ENCODE data around the gene NACC1.

- TF ChIP-seq CTCF (tag by site-specific recombination; IDR thresholded peaks at IDR 0.05) (no peak), ZSCAN18 (tag by site-specific recombination; IDR thresholded peaks at IDR 0.05) (no peak), ZNF596 (tag by site-specific recombination; IDR thresholded peaks at IDR 0.05) (no peak), ZNF513 (tag by site-specific recombination; IDR thresholded peaks at IDR 0.05) (no peak), YY1 (tag by site-specific recombination; IDR thresholded peaks at IDR 0.05) (no peak), ZBTB44 (tag by site-specific recombination; IDR thresholded peaks at IDR 0.05) (no peak), PRDM10 (tag by site-specific recombination; IDR thresholded peaks at IDR 0.05) (peak; percentile 93), ZNF274 (IDR thresholded peaks at IDR 0.05; ENCODE audit: low read length) (no peak), ZNF274 (tag by site-specific recombination; IDR thresholded peaks at IDR 0.05; ENCODE audit: borderline replicate concordance) (no peak), KLF16 (tag by site-specific recombination; IDR thresholded peaks at IDR 0.05) (no peak), ZNF10 (tag by site-specific recombination; IDR thresholded peaks at IDR 0.05) (no peak), ZNF843 (tag by site-specific recombination; IDR thresholded peaks at IDR 0.05) (no peak), ZNF660 (tag by site-specific recombination; IDR thresholded peaks at IDR 0.05) (no peak), SP2 (tag by site-specific recombination; IDR thresholded peaks at IDR 0.05) (no peak)
These were observed 41.7 kb upstream of the NACC1 start for GRCh38 chr19:13076320-13076719.
